BE2C (cell line): Measurements from ENCODE around the gene SYT9.

Source experiments
- DNase-seq: peaks from one replicate; pipeline ENCODE4 v3.0.0-alpha.2; 2020
- H3K27me3 ChIP-seq: fragments of 250-450 bp; sonication (Bioruptor Pico); 2 replicates; pipeline ENCODE4 v1.5.1; 2020; ENCODE audit warnings: mild to moderate bottlenecking
- H3K36me3 ChIP-seq: fragments of 250-450 bp; sonication (Bioruptor Pico); 2 replicates; pipeline ENCODE4 v1.5.1; 2020; ENCODE audit warnings: mild to moderate bottlenecking
- H3K4me1 ChIP-seq: fragments of 250-450 bp; sonication (Bioruptor Pico); 2 replicates; pipeline ENCODE4 v1.5.1; 2020
- H3K4me3 ChIP-seq: 2 replicates; pipeline ENCODE4 v1.5.1; 2011; ENCODE audit warnings: low read depth, low read length
- H3K9me3 ChIP-seq: fragments of 250-450 bp; sonication (Bioruptor Pico); 2 replicates; pipeline ENCODE4 v1.5.1; 2020
- CTCF ChIP-seq: IDR thresholded peaks from 2 replicates; pipeline ENCODE4 v1.5.1; 2012; ENCODE audit warnings: mild to moderate bottlenecking, low read depth, low read length

The SYT9 gene

GRCh38 chr11:7261578-7261977, 9.9 kb downstream of the SYT9 start:
- no peaks in the 10 kb centered on the region; the same call in 1 of the 2 replicates for H3K4me1 ChIP-seq

GRCh38 chr11:7262672-7263071, 11.0 kb downstream of the SYT9 start:
- Histone ChIP-seq H3K27me3 (no peaks in the 10 kb centered on the region), H3K9me3 (no peaks in the 10 kb centered on the region), H3K4me1 (no peaks in the 10 kb centered on the region; the same call in 1 of the 2 replicates), H3K4me3 (no peak overlapping the region), H3K36me3 (no peaks in the 10 kb centered on the region)
- no peak for DNase-seq
- no peak for TF ChIP-seq CTCF

More at GRCh38 chr11:7261578-7261977, 9.9 kb downstream of the SYT9 start:
- TF ChIP-seq CTCF, result no peak
- no peaks in the 10 kb centered on the region for H3K27me3 ChIP-seq
- H3K9me3 ChIP-seq, result no peaks in the 10 kb centered on the region
- H3K4me3 ChIP-seq, result no peak overlapping the region
- DNase-seq, result no peak
- no peaks in the 10 kb centered on the region for H3K36me3 ChIP-seq

GRCh38 chr11:7263842-7264241, 12.1 kb downstream of the SYT9 start:
- no peaks in the 10 kb centered on the region for H3K27me3 ChIP-seq
- no peak for DNase-seq
- no peaks in the 10 kb centered on the region; the same call in 1 of the 2 replicates for H3K4me1 ChIP-seq
- no peaks in the 10 kb centered on the region for H3K9me3 ChIP-seq
- H3K36me3 ChIP-seq, result no peaks in the 10 kb centered on the region
- no peak overlapping the region for H3K4me3 ChIP-seq
- no peak for TF ChIP-seq CTCF

- TF ChIP-seq CTCF, result no peak
- H3K27me3 ChIP-seq, result no peaks in the 10 kb centered on the region
- H3K4me3 ChIP-seq, result no peak overlapping the region
- H3K4me1 ChIP-seq, result peaks cover 7% of the 10 kb centered on the region
- H3K36me3 ChIP-seq, result no peaks in the 10 kb centered on the region
- DNase-seq, result no peak
- H3K9me3 ChIP-seq, result no peaks in the 10 kb centered on the region
Measured at GRCh38 chr11:7268758-7269157, 17.1 kb downstream of the SYT9 start.

GRCh38 chr11:7270233-7270865, 18.6 kb downstream of the SYT9 start:
- no peak for TF ChIP-seq CTCF
- Histone ChIP-seq H3K36me3 (no peaks in the 10 kb centered on the region), H3K4me3 (no peak overlapping the region), H3K27me3 (no peaks in the 10 kb centered on the region), H3K9me3 (no peaks in the 10 kb centered on the region), H3K4me1 (peaks cover 7% of the 10 kb centered on the region)
- DNase-seq, result peak; percentile 17

- peaks cover 7% of the 10 kb centered on the region for H3K4me1 ChIP-seq
- H3K27me3 ChIP-seq, result no peaks in the 10 kb centered on the region
- DNase-seq, result no peak
- no peak overlapping the region for H3K4me3 ChIP-seq
- TF ChIP-seq CTCF, result no peak
- no peaks in the 10 kb centered on the region for H3K36me3 ChIP-seq
- H3K9me3 ChIP-seq, result no peaks in the 10 kb centered on the region
Measured at GRCh38 chr11:7272373-7272772, 20.7 kb downstream of the SYT9 start.
